Parathyroid adenoma (tissue), 2 donors: ENCODE results near the gene CTDNEP1.

Experiments
- H2AFZ ChIP-seq: fragments of 300-600 bp; sonication (generic); one replicate; pipeline ENCODE4 v1.7.0; 2017; ENCODE audit warnings: antibody characterized with exemption, mild to moderate bottlenecking
- H3K27ac ChIP-seq: fragments of 300-600 bp; sonication (generic); one replicate; pipeline ENCODE4 v1.7.0; 2017
- H3K27me3 ChIP-seq: fragments of 300-600 bp; sonication (generic); one replicate; pipeline ENCODE4 v1.7.0; 2017; ENCODE audit warnings: low read length; ENCODE audit not compliant: control insufficient read depth, insufficient read depth
- H3K36me3 ChIP-seq: fragments of 300-600 bp; sonication (generic); one replicate; pipeline ENCODE4 v1.7.0; 2017; ENCODE audit warnings: low read length; ENCODE audit not compliant: control insufficient read depth, insufficient read depth
- H3K4me1 ChIP-seq: fragments of 300-600 bp; sonication (generic); one replicate; pipeline ENCODE4 v1.7.0; 2017; ENCODE audit warnings: control low read depth
- H3K4me2 ChIP-seq: fragments of 300-600 bp; sonication (generic); one replicate; pipeline ENCODE4 v1.7.0; 2017; ENCODE audit warnings: low read length
- H3K4me3 ChIP-seq: fragments of 300-600 bp; sonication (generic); one replicate; pipeline ENCODE4 v1.7.0; 2017; ENCODE audit warnings: low read depth, low read length
- H3K79me2 ChIP-seq: fragments of 300-600 bp; sonication (generic); one replicate; pipeline ENCODE4 v1.7.0; 2017; ENCODE audit warnings: control low read depth
- H3K9ac ChIP-seq: fragments of 300-600 bp; sonication (generic); one replicate; pipeline ENCODE4 v1.7.0; 2017; ENCODE audit warnings: mild to moderate bottlenecking
- H3K9me3 ChIP-seq: fragments of 300-600 bp; sonication (generic); one replicate; pipeline ENCODE4 v1.7.0; 2017; ENCODE audit warnings: low read length; ENCODE audit not compliant: control insufficient read depth
- TF ChIP-seq, protein P1 (sequence below): fragments of 300-600 bp; sonication (generic); IDR thresholded peaks from one replicate; pipeline ENCODE4 v1.7.0; 2017; ENCODE audit warnings: antibody characterized with exemption, mild to moderate bottlenecking
- donor health status: primary hyperparathyroidism.

The CTDNEP1 gene

DNA sequence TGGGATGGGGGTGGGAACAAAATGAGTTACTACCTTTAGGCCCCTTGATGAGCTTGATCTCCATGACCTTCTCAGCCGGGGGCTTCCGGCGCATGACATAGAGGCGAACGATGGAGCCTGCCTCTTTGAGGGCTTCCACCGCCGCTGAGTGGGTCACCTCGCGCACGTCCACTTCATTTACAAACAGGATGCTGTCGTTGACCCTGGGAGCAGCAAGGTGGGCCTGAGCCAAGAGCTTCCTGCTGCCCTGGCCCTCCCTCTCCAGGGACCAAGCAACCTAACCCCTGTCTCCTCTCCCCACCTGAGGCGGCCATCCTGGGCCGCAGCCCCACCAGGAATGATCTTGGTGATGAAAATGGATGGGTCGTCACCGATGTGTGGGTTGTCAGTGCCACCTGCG is 48.1 kb downstream of the CTDNEP1 start:
- Histone ChIP-seq H3K27me3 (no peaks in the 10 kb centered on the region), H3K4me1 (peaks cover 4% of the 10 kb centered on the region), H3K9me3 (no peaks in the 10 kb centered on the region), H3K36me3 (no peaks in the 10 kb centered on the region), H3K4me3 (no peak overlapping the region), H3K9ac (no peak overlapping the region), H3K4me2 (no peak overlapping the region), H2AFZ (no peak overlapping the region), H3K79me2 (no peaks in the 10 kb centered on the region), H3K27ac (no peak overlapping the region)
- TF ChIP-seq, protein P1, sequence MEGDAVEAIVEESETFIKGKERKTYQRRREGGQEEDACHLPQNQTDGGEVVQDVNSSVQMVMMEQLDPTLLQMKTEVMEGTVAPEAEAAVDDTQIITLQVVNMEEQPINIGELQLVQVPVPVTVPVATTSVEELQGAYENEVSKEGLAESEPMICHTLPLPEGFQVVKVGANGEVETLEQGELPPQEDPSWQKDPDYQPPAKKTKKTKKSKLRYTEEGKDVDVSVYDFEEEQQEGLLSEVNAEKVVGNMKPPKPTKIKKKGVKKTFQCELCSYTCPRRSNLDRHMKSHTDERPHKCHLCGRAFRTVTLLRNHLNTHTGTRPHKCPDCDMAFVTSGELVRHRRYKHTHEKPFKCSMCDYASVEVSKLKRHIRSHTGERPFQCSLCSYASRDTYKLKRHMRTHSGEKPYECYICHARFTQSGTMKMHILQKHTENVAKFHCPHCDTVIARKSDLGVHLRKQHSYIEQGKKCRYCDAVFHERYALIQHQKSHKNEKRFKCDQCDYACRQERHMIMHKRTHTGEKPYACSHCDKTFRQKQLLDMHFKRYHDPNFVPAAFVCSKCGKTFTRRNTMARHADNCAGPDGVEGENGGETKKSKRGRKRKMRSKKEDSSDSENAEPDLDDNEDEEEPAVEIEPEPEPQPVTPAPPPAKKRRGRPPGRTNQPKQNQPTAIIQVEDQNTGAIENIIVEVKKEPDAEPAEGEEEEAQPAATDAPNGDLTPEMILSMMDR: no peak

DNA sequence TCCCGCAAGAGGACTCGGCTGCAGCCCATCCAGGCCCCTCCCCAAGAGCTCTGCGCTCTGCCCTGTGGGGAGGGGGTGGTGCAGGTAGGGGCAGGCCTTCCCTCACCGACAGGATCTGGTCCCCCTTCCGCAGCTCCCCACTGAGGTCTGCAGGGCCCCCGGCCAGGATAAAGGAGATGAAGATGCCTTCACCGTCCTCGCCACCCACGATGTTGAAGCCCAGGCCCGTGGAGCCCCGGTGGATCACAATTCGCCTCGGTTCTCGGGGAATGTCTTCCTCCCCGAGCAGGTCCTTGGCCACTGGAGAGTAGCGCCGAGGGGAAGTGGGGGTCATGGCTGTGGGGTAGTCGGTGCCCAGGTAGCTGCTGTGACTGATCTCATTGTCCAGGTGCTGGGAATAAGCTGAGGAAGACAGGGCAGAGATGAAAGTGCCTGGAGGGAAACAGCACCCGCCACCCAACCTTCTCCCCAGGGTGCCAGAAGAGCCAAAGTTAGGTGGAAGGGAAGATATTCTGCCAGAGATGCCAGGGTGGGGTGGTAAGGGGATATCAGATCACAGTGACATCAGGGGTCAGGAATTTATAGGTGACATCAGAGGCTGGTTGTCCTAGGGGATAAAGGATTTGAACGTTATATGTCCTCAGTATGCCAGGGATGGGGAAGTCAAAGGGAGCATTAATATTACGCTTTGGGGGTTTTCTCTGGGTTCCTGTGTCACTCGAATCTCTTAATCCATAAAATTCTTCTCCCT is 54.7 kb downstream of the CTDNEP1 start:
- H3K4me1 ChIP-seq: no peaks in the 10 kb centered on the region
- no peak overlapping the region for H3K9ac ChIP-seq
- H3K36me3 ChIP-seq: no peaks in the 10 kb centered on the region
- TF ChIP-seq, protein P1: no peak
- H3K4me3 ChIP-seq: no peak overlapping the region
- no peaks in the 10 kb centered on the region for H3K9me3 ChIP-seq
- no peak overlapping the region for H3K27ac ChIP-seq
- no peaks in the 10 kb centered on the region for H3K79me2 ChIP-seq
- no peak overlapping the region for H2AFZ ChIP-seq
- H3K27me3 ChIP-seq: no peaks in the 10 kb centered on the region
- H3K4me2 ChIP-seq: no peak overlapping the region

DNA sequence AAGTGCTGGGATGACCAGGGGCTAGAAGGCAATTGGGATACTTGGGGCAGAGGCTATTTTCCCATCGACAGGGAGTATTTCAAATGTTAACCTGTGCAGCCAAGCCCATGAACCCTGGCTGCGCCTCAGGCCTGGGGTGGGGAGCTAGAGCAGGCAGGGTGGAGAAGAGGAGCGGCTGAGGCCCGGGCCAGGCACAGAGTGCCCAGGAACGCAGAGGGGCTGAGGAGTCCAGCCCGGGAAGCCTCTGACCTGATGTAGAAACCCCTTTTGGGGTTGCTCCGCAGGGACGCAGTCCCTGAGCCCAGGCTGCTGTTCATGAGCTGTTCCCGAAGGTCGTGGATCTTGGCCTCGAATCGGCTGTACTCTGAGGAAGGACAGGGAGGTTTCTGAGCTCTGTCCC is 55.6 kb downstream of the CTDNEP1 start:
- no peak overlapping the region for H3K4me2 ChIP-seq
- H3K4me1 ChIP-seq: no peaks in the 10 kb centered on the region
- H3K9ac ChIP-seq: no peak overlapping the region
- no peaks in the 10 kb centered on the region for H3K9me3 ChIP-seq
- no peak overlapping the region for H3K4me3 ChIP-seq
- no peaks in the 10 kb centered on the region for H3K36me3 ChIP-seq
- no peaks in the 10 kb centered on the region for H3K79me2 ChIP-seq
- TF ChIP-seq, protein P1: no peak
- H2AFZ ChIP-seq: no peak overlapping the region
- H3K27me3 ChIP-seq: no peaks in the 10 kb centered on the region
- H3K27ac ChIP-seq: no peak overlapping the region
